H4 (cell line): ENCODE measurements around the gene FGA. TPM values are rescaled to one million over a fixed set of nuclear protein-coding genes. Genes with fewer than 3 reads are reported as not detected.

Experiments used
- DNase-seq: peaks from one replicate; pipeline ENCODE4 v3.0.0-alpha.2; 2015; ENCODE audit warnings: low spot score
- total RNA-seq: library from RNA; depleted of rRNA; stranded (reverse); fragments of >200 nt; shearing (Covaris generic); gene quantifications from 2 replicates; pipeline ENCODE4 v1.2.3, GENCODE V29; 2014; rRNA removed

Gene FGA
- not detected in 2 replicates for total RNA-seq

DNA sequence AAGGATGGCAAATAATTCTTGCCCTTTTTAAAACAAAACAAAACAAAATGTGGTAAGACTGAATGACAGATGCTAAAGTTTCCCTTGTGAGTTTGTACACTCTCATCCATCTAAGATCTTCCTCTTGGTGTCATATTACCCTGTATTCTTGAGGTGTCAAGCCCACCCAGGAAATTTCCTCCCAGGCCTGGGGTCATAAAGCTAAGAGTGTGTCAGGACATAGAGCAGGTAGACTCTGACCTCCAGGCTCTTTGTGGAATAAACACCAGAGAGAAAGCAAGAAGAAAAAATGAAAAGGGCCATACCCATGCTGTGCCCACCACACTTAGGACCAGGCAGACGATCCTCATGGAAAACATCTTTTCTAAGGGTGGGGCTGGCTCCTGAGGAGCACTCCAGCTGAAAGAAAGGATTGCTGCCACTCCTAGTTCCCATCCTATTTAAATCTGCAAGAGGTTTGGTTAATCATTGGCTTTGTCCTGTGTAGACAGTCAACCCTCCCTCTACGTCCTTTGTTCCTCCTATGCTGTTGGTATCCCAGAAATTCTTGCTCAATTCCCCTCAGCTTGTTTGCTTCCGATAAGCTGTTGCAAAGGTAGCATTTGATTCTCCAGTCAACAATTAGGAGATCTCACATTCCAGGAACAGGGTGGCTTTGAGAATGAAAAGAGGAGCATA is at the start of gene FGA:
Gene FGA, minus strand, starts transcription at position 414 of the 678 bp plus-strand sequence. Its CDS starts 55 bp downstream, at position 359.
- no peak for DNase-seq

DNA sequence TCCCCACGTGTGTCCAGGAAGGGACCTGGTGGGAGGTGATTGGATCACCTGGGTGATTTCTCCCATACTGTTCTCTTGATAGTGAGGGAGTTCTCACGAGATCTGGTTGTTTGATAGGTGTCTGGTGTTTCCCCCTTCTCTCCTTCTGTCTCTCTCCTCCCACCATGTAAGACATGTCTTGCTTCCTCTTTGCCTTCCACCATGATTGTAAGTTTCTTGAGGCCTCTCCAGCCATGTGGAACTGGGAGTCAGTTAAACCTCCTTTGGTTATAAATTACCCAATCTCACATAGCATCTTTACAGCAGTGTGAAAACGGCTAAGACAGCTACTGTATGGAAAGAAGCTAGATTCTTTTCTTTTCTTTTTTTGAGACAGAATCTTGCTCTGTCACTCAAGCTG is 43.5 kb upstream of the FGA start:
- DNase-seq, result no peak

DNA sequence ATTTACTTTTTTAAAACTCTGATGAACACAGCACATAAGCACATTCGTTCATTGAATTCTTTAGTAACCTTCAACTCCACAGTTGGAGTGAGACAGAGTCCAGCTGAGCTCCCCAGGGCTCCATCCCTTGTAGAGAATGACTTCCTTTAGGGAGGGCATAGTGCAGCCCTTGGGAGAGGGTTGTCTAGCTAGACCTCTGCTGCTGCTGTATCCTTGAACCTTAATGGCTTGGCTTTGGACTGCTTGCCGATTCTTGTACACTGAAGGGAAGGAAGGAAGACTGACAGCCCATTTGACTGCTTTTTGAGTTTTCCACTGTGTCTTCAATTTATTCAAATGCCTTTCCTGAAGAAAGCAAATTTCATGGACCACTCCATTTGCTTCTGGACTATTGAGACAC is 41.3 kb upstream of the FGA start:
- DNase-seq, result no peak

DNA sequence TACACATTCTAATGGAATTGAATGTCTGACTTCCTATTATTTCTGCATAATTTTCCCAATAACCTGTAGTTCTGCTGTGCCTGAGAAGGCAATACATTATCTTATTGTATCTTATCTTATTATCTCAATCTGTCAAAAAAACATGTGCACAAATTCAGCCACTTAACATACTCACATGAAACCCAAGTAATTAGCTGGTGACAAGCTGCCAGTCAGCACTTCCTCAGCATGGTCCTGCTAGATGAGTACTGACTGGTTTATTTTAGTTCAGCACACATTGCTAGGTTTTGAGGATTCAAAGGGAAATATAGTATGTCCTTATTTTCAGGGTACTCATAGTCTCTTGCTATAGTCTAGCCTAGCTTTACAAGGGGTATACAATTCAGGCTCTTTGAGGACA is 39.8 kb upstream of the FGA start:
- no peak for DNase-seq

DNA sequence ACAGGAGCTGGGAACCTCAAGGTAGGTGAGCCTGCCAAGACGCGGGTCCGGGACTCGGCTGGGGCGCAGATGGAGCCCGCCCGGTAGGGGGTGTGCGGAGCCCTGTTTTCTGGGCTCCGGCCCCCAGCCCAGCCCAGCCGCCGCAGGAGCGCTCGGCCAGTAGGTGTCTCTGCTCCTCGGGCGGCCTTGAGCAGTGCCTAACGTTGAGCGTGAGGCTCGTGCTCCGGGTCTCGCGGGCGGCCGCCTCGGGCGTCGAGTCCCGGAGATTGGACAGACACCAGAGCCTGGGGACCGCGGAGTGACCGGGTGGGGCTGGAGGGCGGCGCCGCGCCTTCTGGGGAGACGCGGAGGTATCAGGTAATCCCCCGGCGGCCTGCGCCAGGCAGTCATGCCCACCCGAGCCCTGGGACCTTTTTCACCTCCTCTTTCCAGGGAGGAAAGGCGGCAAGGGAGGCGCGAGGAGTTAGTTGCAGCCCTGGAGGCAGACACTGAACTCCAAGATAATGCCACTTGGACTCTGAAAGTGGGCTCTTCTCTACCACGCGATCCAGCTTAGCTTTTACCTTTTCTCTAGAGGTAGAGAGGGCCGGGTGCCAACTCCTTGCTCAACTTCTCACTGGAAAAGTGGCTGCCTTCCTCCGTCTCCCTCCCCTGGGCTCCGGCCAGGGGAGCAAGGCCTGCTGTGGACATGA is 36.4 kb upstream of the FGA start:
- no peak for DNase-seq

DNA sequence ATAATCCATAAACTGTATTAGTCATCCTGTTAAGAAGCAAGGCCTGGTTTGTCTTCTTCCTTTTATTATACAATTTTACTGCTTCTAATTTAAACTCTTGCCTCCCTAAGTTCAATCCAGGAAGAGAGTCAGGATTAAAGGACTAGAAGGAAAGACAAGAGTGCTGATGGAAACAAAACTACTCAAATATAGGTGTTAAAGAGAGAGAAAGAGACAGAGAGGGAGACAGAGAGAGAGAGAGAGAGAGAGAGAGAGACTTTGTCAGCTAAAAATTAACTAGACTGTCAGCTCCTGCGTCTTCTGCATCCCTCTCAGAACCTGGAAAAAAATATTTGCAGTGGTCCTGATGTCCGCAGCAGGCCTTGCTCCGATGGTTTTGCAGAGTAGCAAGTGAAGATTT is 35.4 kb upstream of the FGA start:
- no peak for DNase-seq

DNA sequence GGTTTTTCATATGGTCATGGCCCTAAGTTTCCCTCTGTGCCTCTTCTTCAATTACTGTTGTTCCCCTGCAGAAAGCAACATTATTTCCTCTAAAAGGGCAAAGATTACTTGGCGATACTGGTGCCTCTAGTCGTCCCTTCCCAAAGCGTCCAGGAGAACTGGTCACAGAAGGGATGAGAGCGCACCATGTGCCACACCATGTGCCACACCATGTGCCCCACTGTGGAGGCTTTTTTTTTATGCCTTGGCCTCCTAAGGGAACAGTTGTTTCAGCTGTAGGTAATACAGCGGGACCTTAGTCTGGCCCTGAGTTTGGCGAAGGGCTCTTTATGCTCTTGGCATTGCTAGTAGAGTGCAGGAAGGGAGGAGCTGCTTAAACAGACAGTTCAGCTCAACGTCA is 33.5 kb upstream of the FGA start:
- DNase-seq, result no peak

DNA sequence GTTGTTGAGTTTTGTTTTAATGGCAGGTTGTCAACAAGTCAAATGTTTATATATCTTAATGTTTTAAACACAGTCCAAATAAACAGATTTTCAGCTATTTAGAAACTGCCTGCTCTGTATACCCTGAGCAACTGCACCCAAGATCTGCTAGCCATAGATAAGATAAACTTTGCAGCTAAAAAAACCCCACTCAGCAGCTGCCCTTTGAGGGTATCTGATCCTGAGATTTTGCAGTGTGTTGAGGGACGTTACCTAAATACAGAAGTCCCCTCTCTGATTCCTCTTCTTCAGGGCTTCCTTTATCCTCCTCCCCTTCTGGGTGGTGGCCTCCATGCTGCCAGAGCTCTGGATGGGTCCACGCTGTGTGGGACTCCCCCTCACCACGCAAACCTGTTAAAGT is 32.9 kb upstream of the FGA start:
- DNase-seq, result no peak

DNA sequence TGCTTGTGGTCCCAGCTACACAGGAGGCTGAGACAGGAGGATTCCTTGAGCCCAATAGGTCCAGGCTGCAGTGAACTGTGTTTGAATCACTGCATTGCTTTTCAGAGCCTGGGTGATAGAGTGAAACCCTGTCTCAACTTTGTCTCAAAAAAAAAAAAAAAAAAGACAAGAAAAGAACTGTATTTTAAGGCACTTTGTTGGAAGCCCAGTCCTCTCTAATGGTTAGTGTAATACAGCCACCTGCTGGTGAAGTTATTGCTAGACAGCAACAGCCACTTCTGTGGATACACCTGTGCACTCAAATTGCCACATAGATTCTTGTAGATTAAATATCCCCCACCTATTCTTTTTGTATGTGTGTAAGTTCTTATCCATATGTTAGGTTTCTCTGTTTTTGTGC is 32.1 kb upstream of the FGA start:
- peak; percentile 63 for DNase-seq

DNA sequence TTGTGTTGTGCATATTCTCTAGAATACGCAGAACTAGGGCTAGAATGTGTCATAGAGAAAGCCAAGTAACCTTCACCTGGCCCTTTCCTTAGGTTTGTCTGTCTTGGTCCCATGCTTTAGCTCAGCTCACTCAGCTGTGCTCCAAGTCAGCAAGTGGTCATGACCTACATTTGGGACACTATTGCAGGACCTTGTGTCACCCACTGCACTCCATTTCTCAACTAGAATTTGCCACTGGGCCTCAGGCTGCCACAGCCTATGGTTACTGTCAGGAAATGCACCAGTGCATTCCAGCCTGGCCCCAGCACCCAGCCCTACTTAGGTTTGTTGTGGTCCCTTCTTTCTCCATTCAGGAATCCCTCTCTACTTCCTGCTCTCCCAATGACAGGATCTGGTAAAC is 29.6 kb upstream of the FGA start:
- no peak for DNase-seq

DNA sequence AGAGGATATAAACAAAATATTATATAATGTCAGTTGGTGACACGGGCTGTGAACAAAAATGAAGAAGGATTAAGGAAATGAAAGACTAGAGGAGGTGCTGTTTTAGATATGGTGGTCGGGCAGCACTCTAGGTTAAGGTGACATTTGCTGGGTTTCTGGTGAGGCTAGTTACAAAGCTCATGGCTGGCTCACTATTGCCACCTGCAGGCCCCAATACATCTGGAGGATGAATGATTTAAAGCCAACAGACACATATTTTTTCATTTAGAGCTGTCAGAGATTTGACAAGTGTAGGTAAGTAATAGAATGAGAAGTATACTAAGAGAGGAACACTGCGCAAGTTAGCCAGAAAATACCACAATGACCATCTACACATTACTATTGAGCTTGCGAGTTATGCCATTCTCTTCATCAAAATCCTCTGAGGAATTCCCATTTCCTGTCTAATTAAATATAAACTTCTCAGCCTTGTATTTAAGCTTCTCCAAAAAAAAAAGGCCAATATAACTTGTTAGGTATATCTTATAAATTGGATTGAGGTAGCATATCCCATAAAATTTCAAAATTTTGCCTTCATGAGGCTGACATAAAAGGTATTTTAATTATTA is 28.3 kb upstream of the FGA start:
- peak; percentile 20 for DNase-seq

DNA sequence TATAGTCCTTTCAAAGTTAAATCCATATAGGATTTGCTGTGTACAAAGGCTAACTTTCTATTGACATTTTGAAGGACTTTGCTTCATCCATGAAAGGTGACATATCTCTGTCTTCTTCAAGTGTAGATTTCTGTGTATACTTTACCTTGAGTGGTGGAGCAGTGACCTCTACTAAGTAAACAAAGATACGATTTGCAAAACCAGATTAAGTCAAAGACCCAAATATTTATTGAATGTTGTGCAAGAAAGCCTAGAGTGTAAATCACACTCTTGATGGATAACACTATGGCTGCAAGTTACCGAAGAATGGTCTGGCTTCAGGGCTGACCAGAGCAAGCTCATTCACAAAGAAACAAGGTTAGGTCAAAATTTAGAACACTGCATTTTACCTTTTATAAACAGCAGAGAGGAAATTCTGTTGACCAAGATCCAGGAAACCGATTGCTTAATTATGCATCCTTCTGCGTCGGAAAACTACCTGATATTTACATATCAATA is 27.3 kb upstream of the FGA start:
- DNase-seq, result no peak

DNA sequence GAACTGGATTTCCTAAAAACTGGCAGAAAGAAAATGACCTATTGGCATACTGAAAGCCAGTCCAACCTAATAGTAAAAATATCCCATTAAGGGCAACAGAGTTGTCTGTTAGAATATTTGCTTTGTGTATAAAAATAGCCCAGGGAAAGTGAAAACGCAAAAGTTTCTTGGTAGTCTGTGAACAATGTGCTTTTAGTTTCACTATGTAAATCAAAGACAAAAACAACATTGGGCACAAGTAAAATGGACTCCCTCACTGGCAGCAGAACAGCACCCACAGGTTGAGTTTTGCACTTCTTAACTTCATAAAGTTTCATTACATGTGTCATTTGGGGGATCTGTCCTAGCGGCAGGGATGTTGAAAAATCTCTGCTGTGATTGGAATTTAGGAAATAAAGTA is 26.2 kb upstream of the FGA start:
- no peak for DNase-seq

DNA sequence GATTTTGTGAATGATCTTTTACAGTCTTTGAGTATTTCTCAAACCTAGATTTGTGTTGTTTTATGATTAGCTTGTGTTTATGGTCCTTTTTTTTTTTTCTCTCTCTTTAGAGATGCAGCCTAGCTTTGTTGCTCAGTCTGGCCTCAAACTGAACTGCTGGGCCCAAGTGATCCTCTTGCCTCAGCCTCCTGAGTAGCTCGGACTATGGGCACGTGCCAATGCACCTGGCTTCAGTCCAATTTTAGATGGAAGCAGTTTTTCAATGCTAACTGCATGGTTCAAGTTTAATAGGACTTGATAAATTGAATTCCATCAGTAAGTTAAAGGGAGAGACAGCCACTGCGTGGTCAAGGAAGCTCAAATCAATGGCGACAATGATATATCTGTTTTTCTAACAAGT is 25.7 kb upstream of the FGA start:
- no peak for DNase-seq

DNA sequence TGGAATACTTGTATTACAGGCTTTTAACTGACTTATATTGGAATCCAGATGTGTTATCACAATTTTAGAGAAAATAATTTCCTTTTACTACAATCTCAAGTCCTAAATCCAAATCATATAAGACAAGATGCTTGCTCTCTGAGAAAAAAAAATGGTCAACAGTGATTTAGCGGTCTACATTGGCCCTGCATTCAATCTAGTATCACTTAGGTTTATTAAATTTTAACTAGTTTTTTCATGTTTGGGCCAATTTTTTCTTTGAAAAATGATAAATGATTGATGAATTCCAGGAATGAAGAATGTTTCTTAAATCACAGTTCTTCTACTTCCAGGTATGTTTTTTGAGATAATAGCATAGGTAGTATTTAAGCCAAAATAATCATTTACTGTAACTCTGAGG is 24.7 kb upstream of the FGA start:
- DNase-seq, result no peak

DNA sequence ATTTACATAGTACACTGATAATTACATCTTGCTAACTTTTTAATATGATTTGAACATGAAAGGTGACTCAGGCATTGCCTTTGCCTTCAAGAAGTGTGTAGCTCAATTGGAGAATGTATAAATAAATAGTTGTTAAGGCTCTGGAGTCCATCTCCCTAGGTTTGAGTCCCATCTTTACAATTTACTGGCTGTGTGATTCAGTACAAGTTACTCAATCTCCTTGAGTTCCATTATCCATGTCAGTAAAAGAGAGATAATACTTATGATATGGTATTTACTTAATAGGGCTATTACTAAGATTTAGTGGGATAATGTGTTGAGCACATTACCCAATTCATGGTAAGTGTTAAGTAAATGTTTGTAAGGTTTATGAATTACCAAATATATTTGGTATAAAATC is 23.8 kb upstream of the FGA start:
- DNase-seq, result no peak

DNA sequence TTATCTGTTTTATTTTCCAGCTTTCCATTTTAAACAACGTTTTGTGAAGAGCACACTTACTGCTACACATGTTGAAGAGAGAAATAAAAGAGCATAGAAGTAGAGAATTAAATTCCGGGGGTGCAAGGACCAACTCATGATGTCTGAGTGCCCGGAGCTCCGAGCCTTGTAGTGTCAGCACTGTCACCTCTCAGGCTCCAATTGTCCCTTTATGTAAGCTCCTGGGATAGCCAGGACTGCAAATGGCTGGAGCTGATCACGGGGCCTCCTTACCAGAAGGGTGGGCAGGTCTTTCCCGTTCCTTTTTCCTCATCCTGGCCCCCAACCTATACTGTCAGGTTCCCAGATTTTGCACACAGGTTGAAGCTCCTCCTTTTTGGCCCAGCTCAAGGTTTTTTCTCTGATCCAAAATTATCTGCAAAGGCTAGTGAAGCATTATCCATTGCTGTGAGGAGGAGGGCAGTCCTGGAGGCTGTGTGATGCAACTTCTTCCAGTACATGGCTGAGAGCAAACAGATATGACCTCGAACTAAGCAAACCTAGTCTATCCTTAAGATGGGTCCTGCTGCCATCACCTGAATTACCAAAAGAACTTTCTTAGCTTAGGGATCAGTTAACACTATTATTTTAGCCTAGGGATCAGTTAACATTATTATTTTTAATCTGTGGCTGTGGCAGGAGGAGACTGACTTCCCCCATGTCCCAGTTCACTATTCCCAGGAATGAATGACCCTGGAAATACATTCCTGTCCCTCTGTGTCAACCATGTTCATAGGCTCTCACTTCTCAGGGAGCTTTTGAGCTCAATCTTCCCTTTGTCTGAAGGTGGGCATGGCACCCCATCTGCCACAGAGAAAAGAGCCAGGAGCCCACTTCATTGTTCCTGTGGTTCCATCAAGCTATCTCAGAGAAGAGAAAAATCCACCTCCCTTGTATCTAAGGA is 22.2 kb upstream of the FGA start, which contains the start of gene FGG:
Gene FGG, minus strand, starts transcription at position 185 of the 943 bp plus-strand sequence. Its CDS starts 47 bp downstream, at position 138.
- no peak for DNase-seq

DNA sequence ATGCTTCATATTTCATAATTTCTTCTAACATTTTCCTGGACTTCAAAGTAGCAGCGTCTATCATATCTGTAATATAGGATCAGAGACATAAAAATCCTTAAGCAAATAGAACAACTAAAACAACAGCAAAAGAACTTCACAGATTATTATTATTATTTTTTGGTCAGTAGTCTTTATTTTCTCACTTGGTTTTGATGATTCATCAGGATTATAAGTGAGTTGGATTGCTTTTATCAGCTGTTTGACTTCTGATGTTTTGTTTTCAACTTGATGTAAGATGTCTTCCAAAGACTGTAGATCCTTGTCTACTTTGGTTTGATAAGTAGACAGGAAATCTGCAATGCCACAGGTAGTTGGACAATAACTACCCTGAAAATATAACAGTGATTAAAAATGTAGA is 21.3 kb upstream of the FGA start:
- DNase-seq, result no peak

DNA sequence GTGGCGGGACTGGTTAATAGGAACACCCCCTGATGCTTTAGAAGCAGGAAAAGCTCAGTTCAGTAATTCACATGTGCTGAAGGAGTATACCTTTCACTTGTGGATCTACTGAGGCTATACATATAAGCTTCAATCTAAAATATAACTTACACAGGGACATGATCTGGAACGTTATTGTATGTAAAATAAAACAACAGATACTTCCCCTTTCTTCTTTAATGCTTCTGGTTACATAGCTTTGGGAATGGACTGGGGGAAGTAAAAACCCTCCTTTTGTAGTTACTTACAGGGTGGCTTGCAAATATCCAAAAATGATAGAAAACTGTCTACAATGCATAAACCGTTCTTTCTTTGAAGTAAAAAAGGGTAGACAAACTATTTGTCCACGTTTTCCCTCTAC is 20.0 kb upstream of the FGA start:
- DNase-seq, result no peak

DNA sequence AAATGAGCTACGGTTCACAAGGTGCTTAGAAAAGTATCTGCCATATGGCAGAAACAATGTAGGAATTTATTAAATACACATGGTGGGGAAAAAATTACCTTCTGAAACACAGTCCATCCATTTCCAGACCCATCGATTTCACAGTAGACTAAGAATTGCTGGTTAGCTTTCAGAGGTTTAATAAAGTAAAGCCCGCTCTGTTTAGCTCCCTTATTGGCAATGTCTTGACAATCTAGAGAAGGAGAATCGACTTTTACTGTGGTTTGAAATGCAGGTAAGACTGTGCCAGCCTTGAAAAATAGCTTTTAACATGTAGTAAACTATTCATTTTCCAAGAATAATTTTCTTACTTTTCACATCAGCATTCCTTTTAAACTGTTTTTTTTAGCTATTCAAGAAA is 19.0 kb upstream of the FGA start:
- DNase-seq, result no peak

DNA sequence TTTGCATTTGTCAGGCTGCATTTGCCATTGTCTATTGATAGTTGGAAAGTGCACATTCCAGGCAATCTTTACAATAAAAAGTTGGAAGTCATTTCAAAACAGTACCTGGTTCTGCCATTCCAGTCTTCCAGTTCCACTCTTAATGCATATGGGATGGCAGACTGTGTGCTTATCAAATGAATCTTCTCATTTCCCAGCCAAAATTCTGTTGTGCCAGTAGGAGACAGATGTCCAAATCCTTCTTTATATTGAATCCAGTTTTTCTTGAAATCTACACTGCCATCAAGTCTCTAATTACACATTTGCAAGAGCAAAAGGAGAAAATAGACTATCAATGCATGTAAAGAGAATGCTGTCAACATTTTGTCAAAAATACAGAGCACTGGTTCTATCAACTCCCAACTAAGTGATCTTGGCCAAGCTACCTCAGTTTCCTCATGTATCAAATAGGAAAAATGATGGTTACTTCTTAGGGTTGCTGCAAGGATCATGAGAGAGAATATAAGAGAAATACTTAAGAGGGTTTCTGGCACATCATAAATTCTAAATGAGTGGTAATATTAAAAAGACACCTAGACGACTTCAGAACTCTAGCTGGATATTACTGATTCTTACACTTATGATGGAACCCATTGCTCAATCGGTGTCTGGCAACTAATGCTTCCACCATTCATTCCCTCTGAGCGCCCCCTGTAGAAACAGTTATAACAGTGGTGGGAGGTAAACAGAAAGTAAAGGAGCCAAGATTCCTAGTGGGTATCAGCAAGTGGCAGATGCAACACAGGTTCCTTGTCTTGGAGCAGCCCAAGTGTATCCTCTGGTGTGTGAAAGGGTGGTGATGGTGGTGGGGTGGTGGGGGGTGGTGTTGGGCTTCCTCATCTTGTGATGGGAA is 18.1 kb upstream of the FGA start:
- no peak for DNase-seq
